Activated CD4-positive, alpha-beta T cell treated with anti-CD3 and anti-CD28 coated beads for 48 hours (primary cell): Measurements from ENCODE around the gene CRYBA2.

Experiments used
- DNase-seq: peaks from one replicate; pipeline ENCODE4 v3.0.0-alpha.2; 2020

Gene CRYBA2

GRCh38 chr2:219022616-219023015 is 29.4 kb upstream of the CRYBA2 start:
- no peak for DNase-seq

- no peak for DNase-seq
Measured at GRCh38 chr2:219022041-219022440, 28.8 kb upstream of the CRYBA2 start.

DNA sequence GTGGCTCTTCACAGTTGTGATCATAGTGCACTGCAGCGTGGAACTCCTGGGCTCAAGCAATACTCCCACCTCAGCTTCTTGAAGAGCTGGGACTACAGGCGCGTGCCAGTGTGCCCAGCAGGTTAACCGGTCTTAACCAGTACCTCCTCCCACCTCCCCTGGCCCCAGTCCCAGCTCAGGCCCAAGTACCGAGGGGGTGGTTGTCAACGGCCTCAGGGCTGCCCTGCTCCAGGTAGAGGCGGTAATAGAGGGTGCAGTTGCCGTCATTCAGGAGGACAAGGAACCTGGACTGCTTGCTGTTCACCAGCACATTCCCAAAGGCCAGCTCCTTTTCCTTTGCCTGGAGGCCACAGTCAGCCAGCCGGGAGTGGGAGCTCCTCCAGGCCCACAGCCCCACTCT is 28.4 kb upstream of the CRYBA2 start:
- DNase-seq = no peak

- DNase-seq = no peak
Measured at GRCh38 chr2:219020604-219021365, 27.6 kb upstream of the CRYBA2 start.

- no peak for DNase-seq
Measured at GRCh38 chr2:219019436-219019835, 26.2 kb upstream of the CRYBA2 start.

DNA sequence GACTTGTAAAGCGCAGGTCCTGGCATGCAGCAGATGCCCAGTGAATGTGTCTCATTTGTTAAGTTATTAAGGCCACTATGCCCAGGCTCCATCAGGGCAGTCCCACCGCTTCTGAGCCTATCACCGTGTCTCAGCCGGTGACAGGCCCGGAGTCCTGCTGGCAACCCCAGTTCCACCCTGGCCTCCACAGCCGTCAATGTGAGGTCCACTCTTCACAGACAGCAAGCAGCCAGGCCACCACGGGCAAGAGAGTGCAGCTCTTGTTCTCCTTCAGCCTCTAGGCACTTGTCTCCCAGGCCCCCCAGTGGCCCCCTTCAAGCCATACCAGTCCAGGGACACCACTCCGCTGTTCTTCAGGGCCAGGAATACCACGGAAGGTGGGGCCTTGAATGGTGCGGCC is 25.5 kb upstream of the CRYBA2 start:
- DNase-seq = no peak

GRCh38 chr2:219018286-219018685 is 25.1 kb upstream of the CRYBA2 start:
- no peak for DNase-seq

- DNase-seq = no peak
Measured at GRCh38 chr2:219017201-219017931, 24.1 kb upstream of the CRYBA2 start.

DNA sequence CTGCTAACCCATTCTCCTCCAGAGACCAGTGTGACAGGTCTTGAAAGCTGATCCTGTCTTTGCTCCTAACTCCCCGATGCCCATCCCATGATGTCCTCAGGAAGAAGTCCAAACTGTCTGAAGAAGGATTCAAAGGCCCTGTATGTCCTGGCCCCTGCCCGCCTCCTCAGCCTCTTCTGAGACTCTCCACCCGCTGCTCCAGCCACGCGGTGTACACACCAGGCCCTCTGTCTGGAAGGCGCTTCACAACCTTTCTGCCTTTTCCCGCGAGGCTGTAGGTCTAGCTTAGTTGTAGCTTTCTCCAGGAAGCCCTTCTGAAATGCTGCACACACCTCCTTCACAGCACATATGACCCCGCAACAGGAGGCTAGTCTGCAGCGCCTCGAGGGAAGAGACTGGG is 23.5 kb upstream of the CRYBA2 start:
- no peak for DNase-seq

- no peak for DNase-seq
Measured at GRCh38 chr2:219010873-219011272, 17.7 kb upstream of the CRYBA2 start.

GRCh38 chr2:219010162-219010756 is 17.0 kb upstream of the CRYBA2 start:
- peak; percentile 43 for DNase-seq

- DNase-seq = no peak
Measured at GRCh38 chr2:219009294-219009693, 16.1 kb upstream of the CRYBA2 start.

DNA sequence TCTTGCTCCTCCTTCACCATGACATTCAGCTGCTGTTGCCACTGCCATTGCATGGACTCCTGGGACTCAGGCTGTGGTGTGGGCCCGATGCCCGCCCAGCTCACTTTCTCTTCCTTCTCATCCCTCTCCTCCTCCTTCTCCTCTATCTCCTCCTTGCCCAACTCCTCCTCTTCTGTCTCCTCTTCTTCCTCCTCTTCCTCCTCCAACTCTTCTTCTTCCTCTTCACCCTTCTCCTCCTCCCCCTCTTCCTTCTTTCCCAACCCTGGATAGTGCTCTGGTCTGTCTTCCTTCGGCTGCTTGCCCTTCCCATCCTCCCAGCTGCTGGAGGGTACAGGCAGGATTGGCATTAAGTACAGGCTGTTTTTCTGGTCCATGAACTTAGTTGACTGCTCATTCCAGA is 10.8 kb upstream of the CRYBA2 start:
- DNase-seq = no peak

DNA sequence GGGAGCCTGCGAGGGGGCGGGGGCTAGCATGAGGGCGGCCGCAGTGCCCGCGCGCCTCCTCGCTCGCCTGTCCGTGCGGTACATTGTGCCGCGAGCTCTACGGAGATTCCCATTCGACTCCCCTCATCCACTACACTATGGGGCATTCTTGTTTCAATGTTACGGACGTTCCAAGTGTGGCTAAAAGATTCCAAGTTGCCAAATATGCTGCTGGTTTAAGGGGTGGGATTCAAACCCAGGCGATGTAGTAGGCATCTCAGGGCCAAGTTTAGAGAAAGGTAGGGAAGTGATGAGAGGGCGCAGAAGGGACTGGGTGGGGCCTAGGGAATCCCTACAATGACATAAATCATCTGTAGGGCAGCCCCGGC is 10.0 kb upstream of the CRYBA2 start:
- no peak for DNase-seq

GRCh38 chr2:219002395-219003266 is 9.4 kb upstream of the CRYBA2 start:
- peak; percentile 78 for DNase-seq

DNA sequence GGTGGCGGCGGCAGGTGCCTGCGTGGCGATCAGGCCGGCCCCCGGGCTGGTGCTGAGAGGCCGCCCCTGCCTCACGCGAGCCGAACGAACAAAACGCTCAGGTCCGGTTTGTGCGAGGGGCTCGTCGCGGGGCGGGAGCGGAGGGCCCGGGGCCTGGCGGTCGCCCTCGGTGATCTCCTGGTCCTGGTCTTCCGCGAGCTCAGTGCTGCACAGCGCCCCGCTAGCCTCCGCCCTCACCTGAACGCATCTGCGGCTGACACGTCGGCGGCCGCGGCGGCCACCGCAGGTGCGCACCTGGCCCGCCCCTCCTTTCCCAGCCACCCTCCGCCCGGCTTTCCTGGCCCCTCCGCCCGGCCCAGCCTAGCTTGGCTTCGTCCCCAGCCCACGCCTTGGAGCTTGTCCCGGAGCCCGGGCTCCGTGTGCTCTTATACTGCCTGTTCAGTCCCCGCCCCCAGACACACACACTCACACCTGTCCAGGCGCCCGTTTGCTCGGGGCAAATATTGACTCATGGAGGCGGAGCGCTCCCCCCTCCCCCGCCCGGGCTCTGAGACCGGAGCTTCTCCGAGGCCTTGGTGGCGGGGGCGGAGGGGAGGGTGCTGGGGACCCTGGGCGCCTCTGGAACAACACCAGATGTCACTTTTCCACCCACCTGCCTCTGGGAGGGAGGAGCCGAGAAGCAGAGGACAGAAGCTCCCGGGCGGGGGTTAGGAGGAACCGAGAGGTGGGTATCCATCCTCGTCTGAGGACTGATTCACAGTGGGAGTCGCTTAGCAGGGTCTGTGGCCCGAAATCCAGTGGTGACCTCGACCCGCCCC is 8.6 kb upstream of the CRYBA2 start:
- peak; percentile 51 for DNase-seq

DNA sequence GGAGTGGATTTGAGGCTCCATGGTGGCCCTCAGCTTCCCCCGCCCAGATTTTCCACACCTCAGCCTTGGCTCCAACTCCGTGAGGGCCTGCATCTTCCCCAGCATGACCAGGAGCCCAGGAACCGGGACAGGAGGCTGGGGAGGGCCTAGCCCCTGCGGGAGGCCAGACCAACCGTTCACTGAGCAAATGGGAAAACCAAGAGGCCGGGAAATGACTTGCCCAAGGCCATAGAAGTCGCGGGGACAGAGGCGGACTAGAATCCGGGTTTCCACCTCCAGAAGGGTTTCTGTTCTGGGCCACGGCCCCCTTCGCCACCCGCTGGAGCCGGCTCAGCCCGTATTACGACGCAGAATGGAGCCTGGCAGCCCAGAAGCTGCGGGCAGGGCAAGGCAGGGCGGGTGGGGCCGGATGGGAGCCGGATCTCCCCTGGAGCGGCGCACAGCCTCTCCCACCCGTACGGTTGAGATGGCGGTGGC is 7.9 kb upstream of the CRYBA2 start:
- DNase-seq = no peak

DNA sequence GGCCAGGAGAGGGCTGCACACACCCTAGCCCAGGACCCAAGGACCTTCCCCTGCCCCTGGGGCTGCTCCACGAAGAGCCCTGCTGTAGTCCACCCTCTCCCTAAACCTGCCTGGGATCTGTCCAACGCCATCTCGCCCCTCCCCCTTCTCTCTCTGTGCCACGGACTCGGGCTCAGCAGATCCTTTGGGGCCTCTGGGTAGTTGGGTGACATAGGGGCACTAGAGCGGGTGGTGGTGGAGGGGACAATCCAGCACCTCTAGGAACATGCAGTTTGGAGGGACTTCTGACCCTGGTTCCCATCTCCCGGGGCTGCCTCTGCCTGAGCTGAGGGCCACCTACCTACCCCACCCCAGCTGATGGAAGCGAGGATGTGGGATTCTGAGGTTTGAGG is 7.3 kb upstream of the CRYBA2 start:
- no peak for DNase-seq

DNA sequence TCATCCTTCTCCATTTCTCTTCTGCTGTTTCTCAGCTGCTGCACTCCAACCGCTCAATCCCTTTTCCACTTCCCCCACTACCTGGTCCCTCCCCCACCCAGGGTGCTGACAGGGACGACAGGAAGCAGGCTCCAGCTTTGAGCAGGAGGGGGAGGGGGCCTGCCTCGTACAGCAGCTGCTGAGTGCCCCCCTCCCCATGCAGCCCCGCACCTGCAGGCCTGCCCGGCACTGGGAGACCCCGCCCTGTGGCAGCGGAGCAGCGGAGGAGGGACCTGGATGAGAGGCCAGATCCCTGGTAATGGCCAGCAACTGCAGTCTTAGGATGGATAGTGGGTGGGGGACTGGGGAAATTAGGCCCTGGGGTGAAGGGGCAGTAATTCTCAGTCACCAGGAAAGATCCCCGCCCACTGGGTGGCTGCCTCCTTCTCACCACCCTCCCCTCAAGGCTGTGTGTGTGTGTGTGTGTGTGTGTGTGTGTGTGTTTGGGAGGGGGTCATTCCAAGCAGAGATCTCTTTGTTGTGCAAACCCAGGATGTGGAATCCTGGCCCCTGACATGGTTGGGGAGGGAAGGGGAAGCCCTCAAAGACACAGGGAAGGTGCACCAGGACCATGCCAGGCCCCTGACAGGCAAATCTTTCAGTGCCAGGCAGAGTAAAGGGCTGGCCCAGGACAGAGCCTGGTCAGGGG is 6.8 kb upstream of the CRYBA2 start:
- DNase-seq = no peak

DNA sequence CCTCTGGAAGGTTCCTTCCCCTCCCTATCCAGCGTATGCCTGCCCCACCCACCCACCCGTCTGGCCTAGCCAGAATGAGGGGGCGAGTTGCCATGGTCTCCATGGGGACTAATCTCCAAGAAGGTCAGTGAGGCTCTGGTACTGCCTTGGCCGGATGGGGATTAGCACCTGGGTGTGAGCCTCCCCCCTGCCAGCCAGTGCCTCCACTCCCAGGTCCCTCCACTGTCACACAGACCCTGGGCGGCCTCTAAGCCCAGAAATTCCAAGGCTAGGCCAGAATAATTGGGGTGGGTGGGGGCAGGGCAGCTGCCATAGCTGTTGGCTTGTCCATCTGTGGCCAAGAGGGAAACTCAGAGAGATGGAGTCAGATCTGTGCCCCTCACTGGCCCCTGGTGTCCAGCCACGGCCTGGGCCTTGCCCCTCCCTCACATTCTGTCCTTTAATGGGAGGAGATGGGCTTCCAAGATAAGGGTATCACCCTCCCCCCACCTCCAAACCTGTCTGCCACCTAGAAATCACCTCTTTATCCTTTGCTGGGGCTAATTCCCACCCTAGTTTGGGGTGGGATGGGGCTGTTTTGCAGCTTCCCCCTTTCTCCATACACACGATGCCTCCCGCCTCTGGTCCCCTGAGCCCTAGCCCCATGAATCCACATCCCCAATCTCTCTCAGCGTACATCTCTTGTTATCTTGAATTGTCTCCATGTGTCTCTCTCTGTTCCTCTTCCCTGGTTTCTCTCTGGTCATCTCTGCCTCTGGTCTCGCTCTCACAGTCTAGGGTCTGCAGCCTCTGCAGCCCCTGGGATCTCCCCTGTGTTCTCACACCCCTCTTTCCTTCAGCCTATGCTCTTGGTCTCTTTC is 6.0 kb upstream of the CRYBA2 start:
- DNase-seq = no peak
